Skeletal muscle tissue (tissue), 4 donors: ENCODE measurements around the gene DDAH2. TPM values are rescaled to one million over a fixed set of nuclear protein-coding genes. Genes with fewer than 3 reads are reported as not detected.

Experiments used
- H3K27ac ChIP-seq: one replicate; pipeline ENCODE4 v1.7.0; 2013; ENCODE audit warnings: mild to moderate bottlenecking, low read depth, low read length, inconsistent platforms
- H3K27me3 ChIP-seq, 3 donors: one replicate each; pipeline ENCODE4 v1.7.0; 2013; ENCODE audit warnings: low read length in 3 of 3; ENCODE audit not compliant: control insufficient read depth in 3 of 3, insufficient read depth in 3 of 3
- H3K36me3 ChIP-seq, 3 donors: one replicate each; pipeline ENCODE4 v1.7.0; 2013; ENCODE audit warnings: low read length in 3 of 3; ENCODE audit not compliant: control insufficient read depth in 3 of 3, insufficient read depth in 3 of 3
- H3K4me1 ChIP-seq, 3 donors: one replicate each; pipeline ENCODE4 v1.7.0; 2013; ENCODE audit warnings: low read length in 3 of 3, mild to moderate bottlenecking in 3 of 3; ENCODE audit not compliant: control insufficient read depth in 3 of 3, insufficient read depth in 3 of 3
- H3K4me3 ChIP-seq, 3 donors: one replicate each; pipeline ENCODE4 v1.7.0; 2013; ENCODE audit warnings: low read length in 3 of 3
- H3K9ac ChIP-seq, 3 donors: one replicate each; pipeline ENCODE4 v1.7.0; 2013; ENCODE audit warnings: low read length in 3 of 3, mild to moderate bottlenecking in 3 of 3, moderate library complexity in 2 of 3, low read depth in 1 of 3
- H3K9me3 ChIP-seq, 3 donors: one replicate each; pipeline ENCODE4 v1.7.0; 2013; ENCODE audit warnings: low read length in 3 of 3; ENCODE audit not compliant: control insufficient read depth in 3 of 3
- total RNA-seq: library from RNA; depleted of rRNA; stranded (reverse); fragments of >200 nt; gene quantifications from one replicate; pipeline ENCODE4 v1.2.3, GENCODE V29; 2014
- donor health status: Osteomylitis.

DDAH2 gene
- total RNA-seq, 1 donor from 2014 or later: 73.1 TPM

DNA sequence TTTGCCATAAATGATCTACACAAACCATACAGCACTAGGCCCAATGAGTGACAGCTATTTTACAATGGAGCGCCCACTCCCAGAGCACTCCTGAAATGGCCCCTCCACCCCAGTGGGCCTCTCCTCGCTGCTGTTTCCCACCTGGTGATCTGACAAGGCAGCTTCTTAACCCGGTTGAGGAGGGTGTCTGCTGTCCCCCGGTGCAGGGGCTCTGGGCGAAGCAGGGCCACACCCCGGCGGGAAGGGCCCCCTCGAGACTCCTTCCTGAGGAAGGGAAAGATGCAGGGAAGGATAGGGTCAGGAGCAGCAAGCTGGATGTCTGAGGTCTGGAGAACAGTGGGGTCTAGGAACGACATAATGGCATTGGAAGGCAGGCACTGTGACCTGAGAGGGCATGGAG lies 36.2 kb downstream of the DDAH2 start:
- Histone ChIP-seq H3K9me3 (no peaks in the 10 kb centered on the region), H3K36me3 (peaks cover 69 to 83% (median 82%) of the 10 kb centered on the region in 3 donors)

DNA sequence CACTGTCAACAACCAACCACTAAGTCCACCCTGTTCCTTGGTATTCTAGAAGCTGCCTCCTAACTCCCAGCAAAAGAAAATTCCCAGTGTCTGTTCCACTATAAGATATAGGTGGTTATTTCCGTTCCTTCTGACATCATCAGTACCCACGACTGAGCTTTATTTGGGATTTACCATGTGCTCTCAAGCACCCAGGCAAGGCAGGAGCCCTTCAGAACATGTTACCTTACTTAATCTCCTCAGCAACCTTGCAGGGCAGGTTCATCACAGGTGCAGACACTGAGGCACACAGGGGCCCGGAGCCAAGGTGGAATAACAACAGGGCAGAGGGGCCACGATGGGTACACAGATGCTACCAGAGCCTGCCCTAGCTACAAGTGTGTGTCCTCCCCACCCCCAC lies 36.7 kb downstream of the DDAH2 start:
- Histone ChIP-seq H3K4me1 (peaks cover 0 to under 1% (median 0%) of the 10 kb centered on the region in 3 donors), H3K36me3 (peaks cover 74 to 85% (median 84%) of the 10 kb centered on the region in 3 donors), H3K4me3 (no peak overlapping the region), H3K9me3 (no peaks in the 10 kb centered on the region), H3K27me3 (no peaks in the 10 kb centered on the region), H3K27ac (no peak overlapping the region), H3K9ac (no peak overlapping the region)

More for the DNA sequence above, 36.2 kb downstream of the DDAH2 start:
- Histone ChIP-seq H3K9ac (peak overlapping the region in 1 of 3 donors; percentile 3), H3K4me1 (peaks cover 0 to 6% (median 3%) of the 10 kb centered on the region in 3 donors), H3K4me3 (no peak overlapping the region), H3K27me3 (no peaks in the 10 kb centered on the region), H3K27ac (no peak overlapping the region)

DNA sequence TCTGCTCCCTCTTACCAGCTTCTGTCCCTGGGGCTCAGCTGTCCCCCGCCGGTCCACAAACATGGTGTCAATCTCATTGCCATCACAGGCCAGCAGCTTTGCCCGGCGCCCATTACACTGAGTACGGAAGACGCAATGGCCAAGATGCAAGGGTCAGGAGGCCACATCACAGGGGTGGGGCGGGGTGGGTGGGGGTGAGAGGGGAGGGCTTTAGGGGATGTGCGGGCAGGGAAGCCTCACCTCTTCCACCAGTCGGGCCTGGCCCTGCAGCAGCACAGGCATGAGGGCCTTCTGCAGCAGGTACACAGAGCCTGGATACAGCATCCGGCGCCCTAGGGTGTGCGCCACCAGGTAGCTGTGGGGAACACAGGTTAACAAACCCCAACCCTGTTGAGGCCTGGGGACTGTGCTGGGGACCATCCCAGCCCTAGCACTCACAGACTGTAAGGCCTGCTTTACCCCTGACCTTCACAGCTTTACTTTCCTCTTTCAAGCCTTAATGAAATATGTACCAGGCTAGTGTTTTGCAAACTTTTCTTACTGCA lies 37.5 kb downstream of the DDAH2 start:
- Histone ChIP-seq H3K9ac (no peak overlapping the region), H3K4me1 (no peaks in the 10 kb centered on the region), H3K4me3 (no peak overlapping the region), H3K27me3 (no peaks in the 10 kb centered on the region), H3K9me3 (no peaks in the 10 kb centered on the region), H3K27ac (no peak overlapping the region), H3K36me3 (peaks cover 77 to 85% (median 85%) of the 10 kb centered on the region in 3 donors)

DNA sequence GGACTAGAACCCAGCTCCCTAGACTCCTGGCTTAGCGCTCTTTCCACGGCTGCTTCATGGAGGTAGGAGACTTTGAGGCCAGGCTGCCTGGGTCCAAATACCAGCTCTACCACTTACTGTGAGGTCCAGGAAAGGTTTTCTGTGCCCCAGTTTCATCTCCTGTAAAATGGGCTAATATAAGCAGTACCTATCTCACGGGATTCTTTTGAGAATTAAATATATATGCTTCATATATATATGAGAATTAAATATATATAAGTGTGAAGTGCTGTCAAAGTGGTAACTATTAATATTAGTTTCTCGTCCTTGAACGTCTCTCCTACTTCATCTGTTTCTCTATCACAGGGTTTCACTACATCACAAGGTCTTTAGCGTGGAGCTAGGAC lies 38.0 kb downstream of the DDAH2 start:
- no peak overlapping the region for H3K27ac ChIP-seq
- no peaks in the 10 kb centered on the region for H3K9me3 ChIP-seq
- no peak overlapping the region for H3K9ac ChIP-seq
- H3K36me3 ChIP-seq: peaks cover 81 to 88% (median 85%) of the 10 kb centered on the region in 3 donors
- no peaks in the 10 kb centered on the region for H3K27me3 ChIP-seq
- no peak overlapping the region for H3K4me3 ChIP-seq
- no peaks in the 10 kb centered on the region for H3K4me1 ChIP-seq

DNA sequence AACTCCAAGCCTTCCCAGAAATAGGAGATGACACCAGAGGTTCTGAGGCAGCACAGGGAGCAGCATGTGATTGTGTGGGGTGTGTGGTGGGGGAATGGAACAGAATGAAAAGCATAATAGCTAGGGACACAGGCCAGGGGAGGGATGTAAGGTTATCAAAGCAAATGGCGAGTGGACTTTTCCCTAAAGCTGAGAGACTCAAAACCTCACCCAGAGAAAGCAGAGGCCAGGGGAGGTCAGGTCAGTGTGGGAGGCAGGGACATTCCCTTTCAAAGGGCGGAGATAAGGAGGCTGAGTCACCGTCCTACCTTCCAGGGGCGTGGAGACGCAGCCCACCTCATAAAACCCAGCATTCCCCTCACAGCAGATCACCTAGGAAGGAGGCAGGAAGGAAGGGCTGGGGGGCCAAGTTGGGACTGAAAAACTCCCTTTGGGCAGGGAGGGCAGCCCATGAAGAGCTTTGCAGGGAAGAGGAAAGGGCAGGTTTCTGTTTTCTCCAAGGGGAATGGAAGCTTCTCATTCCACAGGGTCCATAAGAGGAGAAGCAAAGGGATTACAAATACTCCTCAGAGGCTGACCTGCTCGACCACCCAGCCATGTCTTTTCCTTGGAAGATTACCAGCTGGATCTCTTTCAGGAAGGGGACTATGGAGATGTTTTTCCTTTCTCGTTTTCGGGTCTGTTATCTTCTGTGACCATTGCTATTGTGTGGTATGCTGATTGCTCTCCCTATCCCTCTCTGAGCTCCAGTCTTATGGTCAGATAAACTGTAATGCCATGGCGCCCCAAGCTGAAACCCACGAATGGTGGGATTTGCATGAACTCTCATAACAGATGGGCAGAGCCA lies 38.6 kb downstream of the DDAH2 start:
- Histone ChIP-seq H3K4me1 (no peaks in the 10 kb centered on the region), H3K36me3 (peaks cover 83 to 93% (median 85%) of the 10 kb centered on the region in 3 donors), H3K4me3 (no peak overlapping the region), H3K9me3 (no peaks in the 10 kb centered on the region), H3K27ac (no peak overlapping the region), H3K27me3 (no peaks in the 10 kb centered on the region), H3K9ac (no peak overlapping the region)

DNA sequence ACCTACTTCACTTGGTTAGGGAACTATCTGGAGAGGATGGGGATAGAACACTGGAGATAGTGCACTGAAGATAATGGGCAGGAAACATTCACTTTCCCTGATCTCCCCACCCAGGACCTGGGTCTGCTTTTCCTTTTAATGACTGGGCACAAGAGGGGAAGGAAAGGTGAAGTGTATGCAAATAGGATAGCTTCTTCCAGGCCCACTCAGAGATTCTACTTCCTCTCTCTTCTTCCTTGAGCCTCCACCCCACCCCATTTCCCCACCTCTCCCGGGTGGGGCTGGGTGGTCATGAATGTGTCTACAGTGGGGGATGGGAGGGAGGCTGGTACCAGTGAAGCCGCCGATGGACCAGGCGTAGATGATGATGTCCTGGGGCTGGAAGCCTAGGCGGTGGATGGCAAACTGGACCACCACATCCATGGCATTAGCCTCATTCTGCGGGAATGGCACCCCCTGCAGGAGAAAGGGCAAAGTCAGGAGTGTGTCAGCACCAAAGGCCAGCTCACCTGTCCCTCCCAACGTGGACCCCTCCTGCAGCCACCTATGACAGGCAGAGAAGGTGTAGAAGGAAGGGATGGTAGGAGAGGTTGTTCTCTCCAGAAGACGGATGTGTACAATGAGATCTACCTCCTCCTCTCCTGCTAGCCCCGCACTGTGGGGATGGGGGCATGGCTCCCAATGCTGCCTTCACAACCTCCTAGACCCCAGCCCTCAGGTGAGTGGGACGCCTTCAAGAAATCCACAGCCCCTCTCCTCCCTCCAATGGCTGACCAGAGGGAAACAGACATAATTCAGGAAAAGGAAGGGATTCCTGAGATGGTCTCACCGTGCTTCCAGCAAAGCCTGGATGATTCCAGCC lies 39.6 kb downstream of the DDAH2 start:
- peaks cover 76 to 90% (median 78%) of the 10 kb centered on the region in 3 donors for H3K36me3 ChIP-seq

DNA sequence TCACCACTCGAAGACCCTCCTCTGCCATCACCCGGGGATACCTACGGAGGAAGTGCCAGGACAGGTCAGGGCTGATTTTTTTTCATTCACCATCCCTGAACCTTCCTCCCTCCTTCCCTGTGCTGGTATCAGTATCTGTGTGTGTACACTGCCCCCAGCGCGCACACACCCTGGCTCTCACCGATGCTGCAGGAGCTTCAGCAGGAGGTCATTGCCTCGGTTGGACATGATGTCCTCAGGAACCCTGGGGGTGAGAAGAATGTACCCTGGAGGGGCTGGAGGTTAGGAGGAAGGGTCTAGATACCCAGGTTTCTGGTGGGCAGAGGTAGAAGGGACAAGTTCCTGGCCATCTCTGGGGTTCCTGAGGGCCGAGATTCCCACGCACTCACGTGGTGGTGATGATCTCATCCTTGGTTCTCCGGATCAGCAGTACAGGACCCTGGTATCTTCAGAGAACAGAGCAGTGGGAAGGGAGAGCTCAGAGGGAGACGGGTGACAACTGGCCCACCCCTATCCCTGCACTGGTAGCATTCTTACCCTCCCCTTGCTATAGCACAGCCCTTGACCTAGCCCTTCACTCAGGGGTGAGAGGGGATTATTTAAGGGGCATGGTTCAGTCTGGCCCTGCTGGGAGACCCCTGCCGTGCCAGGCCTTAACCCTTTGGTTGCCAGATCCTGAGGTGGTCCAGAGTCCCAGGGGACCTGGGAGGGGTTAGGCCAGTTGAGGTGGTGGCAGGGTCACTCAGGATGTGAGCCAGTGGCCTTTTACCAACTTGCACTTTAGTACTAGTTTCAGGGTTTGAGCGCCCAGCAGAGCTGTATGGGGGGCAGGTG lies 41.0 kb downstream of the DDAH2 start:
- Histone ChIP-seq H3K4me1 (no peaks in the 10 kb centered on the region), H3K36me3 (peaks cover 67 to 77% (median 69%) of the 10 kb centered on the region in 3 donors), H3K9ac (peak overlapping the region in 1 of 3 donors; percentile 16), H3K9me3 (no peaks in the 10 kb centered on the region), H3K27ac (no peak overlapping the region), H3K4me3 (no peak overlapping the region), H3K27me3 (no peaks in the 10 kb centered on the region)

More for the DNA sequence above, 39.6 kb downstream of the DDAH2 start:
- Histone ChIP-seq H3K4me1 (no peaks in the 10 kb centered on the region), H3K4me3 (no peak overlapping the region), H3K27me3 (no peaks in the 10 kb centered on the region), H3K9me3 (no peaks in the 10 kb centered on the region), H3K9ac (no peak overlapping the region), H3K27ac (no peak overlapping the region)

DNA sequence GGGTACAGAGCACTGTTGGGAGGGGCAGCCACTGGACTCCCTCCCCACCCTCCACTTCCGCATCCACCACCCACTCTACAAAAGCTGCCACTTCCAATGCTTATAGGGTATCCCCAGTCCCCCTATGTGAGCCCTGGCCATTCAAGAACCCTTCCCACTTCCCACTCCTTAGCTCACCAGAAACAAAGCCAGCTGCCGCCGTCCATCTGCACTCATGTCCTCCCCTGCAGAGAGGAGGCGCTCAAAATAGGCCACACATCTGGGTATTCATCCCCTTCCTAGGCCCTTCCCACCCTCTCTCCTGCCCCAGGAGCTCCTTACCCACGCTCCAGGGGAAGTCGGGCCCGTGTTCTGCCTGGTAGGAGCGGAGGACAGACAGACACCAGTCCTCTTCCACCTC lies 41.8 kb downstream of the DDAH2 start:
- no peak overlapping the region for H3K27ac ChIP-seq
- H3K4me3 ChIP-seq: no peak overlapping the region
- peak overlapping the region in 1 of 3 donors; percentile 16 for H3K9ac ChIP-seq
- peaks cover 61 to 69% (median 61%) of the 10 kb centered on the region in 3 donors for H3K36me3 ChIP-seq
- no peaks in the 10 kb centered on the region for H3K4me1 ChIP-seq
- H3K9me3 ChIP-seq: no peaks in the 10 kb centered on the region
- no peaks in the 10 kb centered on the region for H3K27me3 ChIP-seq

DNA sequence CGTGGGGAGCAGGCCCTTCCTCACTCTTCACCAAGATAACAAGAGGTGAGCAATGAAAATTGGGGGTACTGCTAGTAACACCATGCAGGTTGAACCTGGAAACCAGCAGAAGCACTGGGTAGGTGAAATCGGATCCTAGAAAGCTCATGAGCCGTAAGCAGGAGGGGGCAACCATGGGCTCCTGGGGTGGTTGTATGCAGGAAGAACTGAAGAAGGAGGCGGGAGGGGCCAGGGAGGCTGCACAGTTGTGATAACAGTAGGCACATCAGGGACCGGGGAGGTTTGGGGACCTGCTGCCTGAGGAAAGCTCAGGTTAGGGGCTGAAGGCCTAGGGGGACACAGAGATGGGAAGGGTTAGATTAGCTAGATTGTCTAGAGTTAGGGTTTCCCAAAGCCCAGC lies 42.6 kb downstream of the DDAH2 start:
- no peaks in the 10 kb centered on the region for H3K27me3 ChIP-seq
- H3K36me3 ChIP-seq: peaks cover 53 to 62% (median 56%) of the 10 kb centered on the region in 3 donors
- H3K27ac ChIP-seq: no peak overlapping the region
- no peak overlapping the region for H3K9ac ChIP-seq
- no peak overlapping the region for H3K4me3 ChIP-seq
- no peaks in the 10 kb centered on the region for H3K9me3 ChIP-seq
- H3K4me1 ChIP-seq: peaks cover 2 to 4% (median 2%) of the 10 kb centered on the region in 3 donors
